Choroid plexus epithelial cell (primary cell): ENCODE data around the gene SCOC.

ENCODE experiments used
- DNase-seq: peaks from one replicate; pipeline ENCODE4 v3.0.0-alpha.2; 2010; ENCODE audit warnings: low read depth
- H3K4me3 ChIP-seq: 2 replicates; pipeline ENCODE4 v1.5.1; 2011; ENCODE audit warnings: low read depth, mild to moderate bottlenecking, control low read depth, low read length, moderate library complexity
- TF ChIP-seq, protein P1 (sequence below): conservative IDR thresholded peaks from 2 replicates; pipeline ENCODE4 v1.5.1; 2011; ENCODE audit warnings: low read depth, mild to moderate bottlenecking, control low read depth, inconsistent platforms, low read length, moderate library complexity

The SCOC gene

DNA sequence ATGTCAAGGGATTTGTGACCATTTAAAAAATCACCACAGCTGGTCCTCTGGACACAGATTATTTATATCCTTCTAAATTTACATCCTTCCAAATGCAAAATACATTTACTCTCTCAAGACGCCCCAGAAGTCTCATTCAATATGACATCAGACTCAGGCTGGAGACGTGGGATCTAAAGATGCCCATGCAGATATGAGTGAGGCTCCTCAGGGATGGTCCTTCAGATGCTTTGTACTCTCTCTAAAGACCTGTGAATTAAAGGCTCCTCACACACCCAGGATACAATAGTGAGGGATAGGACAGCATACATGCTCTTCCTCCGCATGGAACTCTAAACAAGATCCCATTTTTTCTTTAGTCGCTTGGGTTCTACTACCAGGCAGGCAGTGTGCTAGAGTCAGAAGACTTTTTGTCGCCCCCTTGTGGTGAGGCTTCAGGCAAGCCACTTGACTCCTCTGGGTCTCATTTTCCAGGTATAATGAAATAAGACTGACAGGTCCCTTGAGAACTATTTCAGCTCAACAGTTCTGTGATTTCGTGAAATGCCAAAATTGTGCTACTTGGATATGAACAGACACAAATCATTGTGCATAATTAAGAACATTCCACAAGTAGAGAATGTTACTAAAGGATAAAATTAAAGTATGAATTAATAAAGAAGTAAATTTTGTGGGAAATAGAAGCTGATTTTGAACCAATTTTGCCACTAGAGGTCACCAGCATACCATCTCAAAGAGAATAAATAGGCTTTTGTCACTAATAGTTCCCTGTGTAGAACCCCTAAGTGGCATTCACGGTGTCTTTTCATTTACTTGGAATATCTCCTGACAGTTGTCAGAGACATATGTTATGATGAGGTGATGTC lies 13.7 kb upstream of the SCOC start:
- TF ChIP-seq, protein P1, sequence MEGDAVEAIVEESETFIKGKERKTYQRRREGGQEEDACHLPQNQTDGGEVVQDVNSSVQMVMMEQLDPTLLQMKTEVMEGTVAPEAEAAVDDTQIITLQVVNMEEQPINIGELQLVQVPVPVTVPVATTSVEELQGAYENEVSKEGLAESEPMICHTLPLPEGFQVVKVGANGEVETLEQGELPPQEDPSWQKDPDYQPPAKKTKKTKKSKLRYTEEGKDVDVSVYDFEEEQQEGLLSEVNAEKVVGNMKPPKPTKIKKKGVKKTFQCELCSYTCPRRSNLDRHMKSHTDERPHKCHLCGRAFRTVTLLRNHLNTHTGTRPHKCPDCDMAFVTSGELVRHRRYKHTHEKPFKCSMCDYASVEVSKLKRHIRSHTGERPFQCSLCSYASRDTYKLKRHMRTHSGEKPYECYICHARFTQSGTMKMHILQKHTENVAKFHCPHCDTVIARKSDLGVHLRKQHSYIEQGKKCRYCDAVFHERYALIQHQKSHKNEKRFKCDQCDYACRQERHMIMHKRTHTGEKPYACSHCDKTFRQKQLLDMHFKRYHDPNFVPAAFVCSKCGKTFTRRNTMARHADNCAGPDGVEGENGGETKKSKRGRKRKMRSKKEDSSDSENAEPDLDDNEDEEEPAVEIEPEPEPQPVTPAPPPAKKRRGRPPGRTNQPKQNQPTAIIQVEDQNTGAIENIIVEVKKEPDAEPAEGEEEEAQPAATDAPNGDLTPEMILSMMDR = peak; percentile 86
- H3K4me3 ChIP-seq = no peak overlapping the region
- DNase-seq = peak; percentile 89

DNA sequence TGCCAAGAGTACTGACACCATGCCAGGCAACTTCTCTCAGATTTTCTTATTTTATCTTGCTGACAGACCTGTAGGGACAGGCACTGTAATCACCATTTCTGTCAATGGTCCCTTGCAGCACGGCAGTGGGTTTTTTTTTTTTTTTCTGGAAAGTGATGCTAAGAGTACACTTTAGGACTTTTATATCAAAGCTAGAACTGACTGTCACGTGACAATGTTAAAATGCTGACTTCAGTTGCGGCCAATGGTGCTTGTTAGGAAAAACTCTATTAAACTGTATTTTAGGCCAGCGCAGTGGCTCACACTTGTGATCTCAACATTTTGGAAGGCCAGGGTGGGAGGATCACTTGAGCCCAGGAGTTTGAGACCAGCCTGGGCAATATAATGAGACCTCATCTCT lies 12.3 kb upstream of the SCOC start:
- TF ChIP-seq, protein P1 = no peak
- no peak for DNase-seq
- no peak overlapping the region for H3K4me3 ChIP-seq

DNA sequence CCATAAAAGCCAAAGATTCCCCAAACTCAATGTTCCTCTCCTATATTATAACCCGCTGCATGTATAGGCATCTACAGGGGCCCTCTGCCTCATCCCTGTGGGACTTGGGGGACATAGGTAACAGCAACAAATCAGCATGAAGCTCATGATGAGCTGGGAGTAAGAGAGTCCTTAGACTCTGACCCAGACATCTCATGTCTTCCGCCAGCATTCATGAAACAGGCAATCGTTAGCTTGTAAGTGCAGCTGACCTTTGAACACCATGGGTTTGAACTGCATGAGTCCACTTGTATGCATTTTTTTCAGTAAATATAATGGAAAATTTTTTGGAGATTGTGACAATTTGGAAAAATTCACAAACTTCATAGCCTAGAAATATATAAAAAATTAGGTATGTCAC lies 10.4 kb upstream of the SCOC start:
- no peak overlapping the region for H3K4me3 ChIP-seq
- TF ChIP-seq, protein P1 = no peak
- no peak for DNase-seq

DNA sequence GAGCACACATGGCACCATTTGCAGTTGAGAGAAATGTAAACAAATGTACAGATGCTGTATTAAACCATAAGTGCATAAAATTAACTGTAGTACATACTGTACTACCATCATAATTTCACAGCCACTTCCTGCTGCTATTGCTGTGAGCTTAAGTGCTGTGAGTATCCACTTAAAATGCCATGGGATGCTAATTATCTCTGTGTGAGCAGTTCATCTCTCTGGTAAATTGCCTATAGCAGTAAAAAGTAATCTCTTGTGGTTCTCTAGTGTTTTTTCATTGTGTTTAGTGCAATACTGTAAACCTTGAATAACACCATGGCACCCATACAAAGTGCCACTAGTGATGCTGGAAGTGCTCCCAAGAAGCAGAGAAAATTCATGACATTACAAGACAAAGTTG lies 9.9 kb upstream of the SCOC start:
- no peak overlapping the region for H3K4me3 ChIP-seq
- TF ChIP-seq, protein P1 = no peak
- DNase-seq = no peak

DNA sequence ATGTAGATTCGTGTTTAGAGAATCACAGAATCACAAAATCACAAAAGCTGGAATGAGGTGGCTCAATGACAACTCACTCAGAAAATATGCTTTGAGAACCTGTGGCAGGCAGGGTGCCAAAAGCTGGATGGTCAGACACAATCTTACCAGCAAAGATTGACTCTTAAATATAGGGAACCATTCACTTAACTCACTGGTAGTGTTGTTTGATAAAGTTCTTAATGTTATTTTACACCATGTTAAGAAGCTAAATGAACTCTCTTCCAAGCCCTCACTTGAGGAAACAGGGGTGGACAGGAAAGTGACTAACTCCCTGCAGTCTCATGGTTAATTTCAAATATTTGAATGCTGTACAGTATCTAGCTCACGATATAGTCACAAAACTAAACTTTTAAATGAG lies 5.7 kb upstream of the SCOC start:
- H3K4me3 ChIP-seq = no peak overlapping the region
- TF ChIP-seq, protein P1 = no peak
- DNase-seq = peak; percentile 36

DNA sequence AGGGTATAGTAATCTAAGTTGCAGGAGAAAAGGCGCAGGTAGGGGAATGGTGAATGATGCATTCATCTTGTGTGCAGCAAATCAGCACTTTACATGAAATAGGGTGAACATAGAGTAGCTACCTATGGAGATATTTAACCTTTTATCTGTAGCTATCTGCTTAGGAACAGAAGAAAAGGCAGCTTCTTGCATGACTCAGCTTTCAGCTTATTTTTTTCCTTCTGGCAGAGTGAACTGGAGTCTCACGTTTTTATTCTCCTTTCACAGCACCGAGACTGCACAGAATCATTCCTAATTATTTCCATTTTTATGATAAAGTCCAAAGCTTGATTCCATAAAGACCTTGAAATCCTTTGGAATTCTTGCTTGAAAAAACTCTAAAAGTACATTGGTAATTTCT lies 4.8 kb upstream of the SCOC start:
- TF ChIP-seq, protein P1 = no peak
- no peak for DNase-seq
- H3K4me3 ChIP-seq = no peak overlapping the region
